ENCODE data around the gene OXSM. TPM values are rescaled to one million over a fixed set of nuclear protein-coding genes. Genes with fewer than 3 reads are reported as not detected.

Gene OXSM
- polyA plus RNA-seq, 1 donor (not counting 4 experiments of a cell fraction or from before 2014, with no cell fraction given), result 31.6 TPM

DNA sequence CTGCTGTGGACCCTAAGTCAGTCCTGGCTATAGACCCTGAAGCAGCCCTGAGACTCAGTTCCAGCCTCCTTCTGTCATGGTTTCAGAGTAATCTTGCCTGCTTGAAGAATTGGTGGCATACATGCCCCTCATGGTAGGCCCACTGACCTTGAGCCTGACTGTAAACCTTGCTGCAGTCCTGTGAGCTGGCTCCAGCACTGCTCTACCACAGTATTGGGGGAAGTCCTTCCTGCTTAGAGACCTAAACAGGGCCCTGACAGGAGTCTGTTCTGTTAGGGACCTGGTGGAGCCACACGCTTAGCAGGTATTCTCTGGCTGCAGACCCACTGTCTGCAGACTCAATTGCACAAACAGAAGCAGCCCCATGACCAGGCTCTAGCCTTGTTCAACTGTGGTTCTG, 47.1 kb downstream of the OXSM start:
- H3K9me1 ChIP-seq (ENCODE audit: control insufficient read depth, extremely low read depth, insufficient read depth, low read length), result no peaks in the 10 kb centered on the region
- no peaks in the 10 kb centered on the region for H3K9me3 ChIP-seq (ENCODE audit: control insufficient read depth, low read depth, low read length)
- H3K79me2 ChIP-seq (ENCODE audit: control insufficient read depth, insufficient read depth, low read length), result no peaks in the 10 kb centered on the region
- H3K36me3 ChIP-seq (ENCODE audit: control insufficient read depth in 2 of 2, extremely low read depth in 1 of 2, insufficient read depth in 2 of 2, low read length in 2 of 2), result no peaks in the 10 kb centered on the region
- H3K4me3 ChIP-seq (ENCODE audit: control insufficient read depth in 2 of 3, extremely low read depth in 1 of 3, insufficient read depth in 2 of 3, low read depth in 1 of 3, low read length in 3 of 3), result no peak overlapping the region
- no peak for TF ChIP-seq EZH2 (IDR thresholded peaks at IDR 0.05; ENCODE audit: low read length)
- TF ChIP-seq, protein P1, sequence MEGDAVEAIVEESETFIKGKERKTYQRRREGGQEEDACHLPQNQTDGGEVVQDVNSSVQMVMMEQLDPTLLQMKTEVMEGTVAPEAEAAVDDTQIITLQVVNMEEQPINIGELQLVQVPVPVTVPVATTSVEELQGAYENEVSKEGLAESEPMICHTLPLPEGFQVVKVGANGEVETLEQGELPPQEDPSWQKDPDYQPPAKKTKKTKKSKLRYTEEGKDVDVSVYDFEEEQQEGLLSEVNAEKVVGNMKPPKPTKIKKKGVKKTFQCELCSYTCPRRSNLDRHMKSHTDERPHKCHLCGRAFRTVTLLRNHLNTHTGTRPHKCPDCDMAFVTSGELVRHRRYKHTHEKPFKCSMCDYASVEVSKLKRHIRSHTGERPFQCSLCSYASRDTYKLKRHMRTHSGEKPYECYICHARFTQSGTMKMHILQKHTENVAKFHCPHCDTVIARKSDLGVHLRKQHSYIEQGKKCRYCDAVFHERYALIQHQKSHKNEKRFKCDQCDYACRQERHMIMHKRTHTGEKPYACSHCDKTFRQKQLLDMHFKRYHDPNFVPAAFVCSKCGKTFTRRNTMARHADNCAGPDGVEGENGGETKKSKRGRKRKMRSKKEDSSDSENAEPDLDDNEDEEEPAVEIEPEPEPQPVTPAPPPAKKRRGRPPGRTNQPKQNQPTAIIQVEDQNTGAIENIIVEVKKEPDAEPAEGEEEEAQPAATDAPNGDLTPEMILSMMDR (optimal IDR thresholded peaks at IDR 0.05 in 1 of 3, IDR thresholded peaks at IDR 0.05 in 1 of 3, conservative IDR thresholded peaks at IDR 0.05 in 1 of 3; ENCODE audit: extremely low read depth in 1 of 3, insufficient read depth in 2 of 3, low read length in 3 of 3), result no peak
- no peaks in the 10 kb centered on the region for H4K20me1 ChIP-seq (ENCODE audit: control insufficient read depth, extremely low read depth, insufficient read depth, low read length)
- H3K4me2 ChIP-seq (ENCODE audit: control insufficient read depth, extremely low read depth, insufficient read depth, low read depth, low read length), result no peak overlapping the region
- no peak overlapping the region for H2AFZ ChIP-seq (ENCODE audit: control insufficient read depth, low read length)
- H3K27ac ChIP-seq (ENCODE audit: control insufficient read depth, insufficient read depth, low read length), result no peak overlapping the region
- no peak overlapping the region for H3K9ac ChIP-seq (ENCODE audit: control insufficient read depth, extremely low read depth, insufficient read depth, low read length)
- H3K4me1 ChIP-seq (ENCODE audit: control insufficient read depth, extremely low read depth, insufficient read depth, low read length), result no peaks in the 10 kb centered on the region
- no peaks in the 10 kb centered on the region for H3K27me3 ChIP-seq (ENCODE audit: control insufficient read depth, extremely low read depth, insufficient read depth, low read length)
- no peak for DNase-seq (ENCODE audit: low read depth, low spot score)
- dilution Hi-C loops (cut with MboI; ENCODE audit: extremely low pct_ligation_motif_present, low sequenced_read_pairs), result no loop called here
- FAIRE-seq, result no peak

DNA sequence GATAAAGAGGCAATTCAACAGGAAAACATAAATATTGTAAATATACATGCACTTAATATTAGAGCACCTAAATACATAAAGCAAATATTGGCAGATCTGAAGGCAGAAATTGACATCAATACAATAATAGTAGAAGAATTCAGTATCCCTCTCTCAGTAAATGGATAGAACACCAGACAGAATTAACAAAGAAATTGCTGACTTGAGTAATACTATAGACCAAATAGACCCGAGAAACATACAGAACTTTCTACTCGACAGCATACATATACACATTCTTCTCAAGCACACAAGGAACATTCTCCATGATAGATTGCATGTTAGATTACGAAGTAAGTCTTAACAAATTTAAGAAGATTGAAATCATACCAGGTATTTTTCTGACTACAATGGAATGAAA, 50.2 kb downstream of the OXSM start:
- H3K36me3 ChIP-seq (ENCODE audit: control insufficient read depth in 2 of 2, extremely low read depth in 1 of 2, insufficient read depth in 2 of 2, low read length in 2 of 2), result no peaks in the 10 kb centered on the region
- H3K4me1 ChIP-seq (ENCODE audit: control insufficient read depth, extremely low read depth, insufficient read depth, low read length), result no peaks in the 10 kb centered on the region
- no peak overlapping the region for H2AFZ ChIP-seq (ENCODE audit: control insufficient read depth, low read length)
- TF ChIP-seq EZH2 (IDR thresholded peaks at IDR 0.05; ENCODE audit: low read length), result no peak
- TF ChIP-seq, protein P1 (optimal IDR thresholded peaks at IDR 0.05 in 1 of 3, IDR thresholded peaks at IDR 0.05 in 1 of 3, conservative IDR thresholded peaks at IDR 0.05 in 1 of 3; ENCODE audit: extremely low read depth in 1 of 3, insufficient read depth in 2 of 3, low read length in 3 of 3), result no peak
- no peaks in the 10 kb centered on the region for H4K20me1 ChIP-seq (ENCODE audit: control insufficient read depth, extremely low read depth, insufficient read depth, low read length)
- no peak overlapping the region for H3K27ac ChIP-seq (ENCODE audit: control insufficient read depth, insufficient read depth, low read length)
- FAIRE-seq (no peak), DNase-seq (ENCODE audit: low read depth, low spot score) (no peak)
- H3K9me1 ChIP-seq (ENCODE audit: control insufficient read depth, extremely low read depth, insufficient read depth, low read length), result no peaks in the 10 kb centered on the region
- H3K4me2 ChIP-seq (ENCODE audit: control insufficient read depth, extremely low read depth, insufficient read depth, low read depth, low read length), result no peak overlapping the region
- H3K9ac ChIP-seq (ENCODE audit: control insufficient read depth, extremely low read depth, insufficient read depth, low read length), result no peak overlapping the region
- H3K27me3 ChIP-seq (ENCODE audit: control insufficient read depth, extremely low read depth, insufficient read depth, low read length), result no peaks in the 10 kb centered on the region
- H3K79me2 ChIP-seq (ENCODE audit: control insufficient read depth, insufficient read depth, low read length), result no peaks in the 10 kb centered on the region
- no peaks in the 10 kb centered on the region for H3K9me3 ChIP-seq (ENCODE audit: control insufficient read depth, low read depth, low read length)
- dilution Hi-C loops (cut with MboI; ENCODE audit: extremely low pct_ligation_motif_present, low sequenced_read_pairs), result no loop called here
- no peak overlapping the region for H3K4me3 ChIP-seq (ENCODE audit: control insufficient read depth in 2 of 3, extremely low read depth in 1 of 3, insufficient read depth in 2 of 3, low read depth in 1 of 3, low read length in 3 of 3)

Data from keratinocyte (primary cell).